GM21723 (cell line): ENCODE results near the gene C9.
"Not testable (repeated sequence)": the region's sequence is repeated elsewhere in the genome, so short reads cannot be mapped to it uniquely, and the experiment has no call there.

Experiments
- ATAC-seq: cut with Tn5 transposase; IDR thresholded peaks from one replicate; pipeline ENCODE4 v1.9.1; 2021; ENCODE audit warnings: mild to moderate bottlenecking, moderate library complexity; ENCODE audit not compliant: unreplicated experiment

C9 gene

DNA sequence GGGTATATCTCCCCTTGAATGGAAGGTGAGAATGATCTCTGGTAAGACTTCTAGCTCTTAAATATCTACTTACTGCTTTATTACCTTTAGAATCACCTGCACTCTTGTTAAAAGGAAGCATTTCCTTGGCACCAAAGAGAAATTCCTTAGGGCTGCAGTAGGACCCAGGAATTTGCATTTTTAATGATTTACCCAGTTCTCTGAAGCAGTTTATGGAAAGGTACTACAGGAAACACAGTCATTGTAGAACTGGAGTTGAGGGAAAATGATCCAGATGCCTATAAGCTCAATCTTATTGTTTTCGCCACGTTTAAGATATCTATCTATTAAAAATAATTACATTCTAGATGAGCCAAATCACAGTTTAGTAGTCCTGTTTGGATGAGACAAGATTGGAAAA, 9.5 kb upstream of the C9 start:
- no peak for ATAC-seq

- ATAC-seq = no peak
Observed at GRCh38 chr5:39371367-39371635, 7.0 kb upstream of the C9 start.

GRCh38 chr5:39370555-39371366, 6.5 kb upstream of the C9 start:
- ATAC-seq = no peak

GRCh38 chr5:39369123-39369815, 5.0 kb upstream of the C9 start:
- no peak for ATAC-seq

DNA sequence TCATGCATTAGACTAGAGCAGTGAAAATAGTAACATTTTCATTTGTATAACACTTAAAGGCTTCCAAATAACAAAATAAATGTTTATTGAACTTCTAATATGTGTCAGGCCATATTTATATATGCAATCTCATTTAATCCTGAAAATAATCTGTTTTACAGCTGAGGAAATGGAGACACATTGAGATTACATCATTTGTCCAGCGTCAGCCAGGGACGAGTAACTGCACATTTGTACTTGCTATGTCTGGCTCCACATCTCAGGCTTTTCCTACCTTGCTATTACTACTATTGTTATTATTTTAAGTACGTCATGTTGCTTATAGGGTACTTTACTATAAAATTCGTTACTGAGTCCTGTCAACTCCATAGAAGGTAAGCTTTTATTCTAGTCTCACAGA, 3.8 kb upstream of the C9 start:
- ATAC-seq = no peak

DNA sequence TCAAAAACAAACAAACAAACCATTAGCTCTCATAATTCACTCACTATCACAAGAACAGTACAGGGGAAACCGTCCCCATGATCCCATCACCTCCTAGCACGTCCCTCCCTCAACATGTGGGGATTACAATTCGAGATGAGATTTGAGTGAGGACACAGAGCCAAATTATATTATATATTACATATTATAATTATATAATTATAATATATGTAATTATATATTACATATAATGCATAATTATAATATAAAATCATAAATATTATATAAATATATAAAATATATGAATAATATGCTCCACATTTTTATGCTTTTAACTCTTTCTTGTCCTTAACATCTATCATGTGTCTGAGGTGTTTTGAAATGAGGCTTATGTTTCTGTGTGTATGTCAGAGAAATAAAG, 3.4 kb upstream of the C9 start:
- no peak for ATAC-seq

DNA sequence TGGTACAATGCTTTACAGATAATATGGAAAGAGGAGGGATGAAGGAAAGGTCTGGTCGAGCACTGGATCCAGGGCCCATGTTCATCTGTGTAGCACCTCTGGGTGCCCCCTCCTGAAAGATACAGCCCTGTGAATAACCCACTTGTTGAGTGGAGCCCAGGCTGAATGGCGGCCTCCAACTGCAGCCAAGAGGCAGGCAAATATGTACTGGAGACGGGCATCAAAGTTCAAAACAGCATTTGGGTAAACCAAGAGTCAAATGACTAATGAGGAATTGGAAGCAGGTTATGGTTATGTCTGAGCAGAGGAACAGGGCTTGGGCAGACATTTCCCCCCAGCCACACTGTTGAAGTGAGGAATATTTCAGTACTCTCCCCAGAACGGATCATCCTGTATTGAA, 1.1 kb downstream of the C9 start:
- no peak for ATAC-seq

- no peak for ATAC-seq
Observed at GRCh38 chr5:39362646-39363045, 1.6 kb downstream of the C9 start.

DNA sequence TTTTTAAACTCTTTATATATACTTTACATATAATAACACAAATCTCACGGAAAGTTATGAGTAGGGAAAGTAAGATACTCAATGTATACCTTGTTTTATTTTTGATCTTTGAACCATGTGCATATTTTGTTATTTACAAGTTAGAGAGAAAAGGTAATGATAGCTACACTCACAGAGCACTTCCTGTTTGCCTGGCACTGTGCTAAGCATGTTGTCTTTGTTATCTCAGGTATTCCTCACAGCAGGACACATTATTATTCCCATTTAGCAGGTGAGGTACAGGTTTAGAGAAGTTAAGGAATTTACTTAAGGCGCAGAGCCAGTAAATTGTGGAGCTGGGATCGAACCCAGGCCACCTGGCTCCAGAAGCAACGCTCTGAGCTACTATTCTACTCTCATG, 3.0 kb downstream of the C9 start:
- ATAC-seq = no peak

DNA sequence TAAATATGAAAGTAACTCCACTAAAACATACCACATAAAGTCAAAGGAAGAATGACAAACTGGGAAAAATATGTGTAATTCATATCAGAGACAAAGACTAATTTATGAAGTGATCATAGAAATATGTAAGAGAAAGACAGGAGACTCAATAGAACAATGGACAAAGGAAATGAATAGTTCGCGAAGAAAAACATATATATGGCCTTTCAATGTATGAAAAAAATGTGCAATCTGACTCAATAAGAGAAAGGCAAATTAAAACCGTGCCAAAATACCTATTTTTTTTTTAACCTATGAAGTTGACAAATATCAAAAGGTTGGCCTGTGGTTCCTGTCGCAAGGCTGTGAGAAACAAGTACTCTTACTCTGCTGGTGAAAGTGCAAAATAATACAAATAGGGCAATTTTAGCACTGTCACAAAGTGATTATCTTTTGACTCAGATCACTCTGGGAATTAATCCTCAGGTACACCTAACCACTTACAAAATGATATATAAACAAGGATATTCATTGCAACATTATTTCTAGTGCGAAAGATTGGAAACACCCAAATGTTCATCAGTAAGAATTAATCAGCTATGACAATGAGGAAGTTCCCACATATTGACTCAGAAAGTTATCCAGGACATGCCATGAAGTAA, 3.7 kb downstream of the C9 start:
- ATAC-seq = no peak

DNA sequence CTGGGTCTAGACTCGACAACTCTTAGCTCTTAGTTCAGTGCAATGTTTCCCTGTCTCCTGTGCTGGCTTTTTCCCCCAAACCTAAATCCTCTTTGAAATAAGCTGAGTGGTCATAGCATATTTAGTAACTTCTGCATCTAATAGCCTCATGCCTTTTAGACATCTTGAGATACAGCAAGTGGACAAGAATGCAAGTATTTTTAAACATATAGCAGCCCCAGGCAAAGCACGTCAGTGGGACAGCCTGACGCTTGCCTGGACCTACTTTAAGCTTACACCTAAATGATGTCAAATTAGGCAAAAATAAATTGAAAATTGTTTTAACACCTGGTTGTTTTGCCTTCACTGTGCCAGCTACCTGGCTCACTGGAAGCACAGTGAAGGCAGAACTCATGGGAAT, 8.0 kb downstream of the C9 start:
- no peak for ATAC-seq

DNA sequence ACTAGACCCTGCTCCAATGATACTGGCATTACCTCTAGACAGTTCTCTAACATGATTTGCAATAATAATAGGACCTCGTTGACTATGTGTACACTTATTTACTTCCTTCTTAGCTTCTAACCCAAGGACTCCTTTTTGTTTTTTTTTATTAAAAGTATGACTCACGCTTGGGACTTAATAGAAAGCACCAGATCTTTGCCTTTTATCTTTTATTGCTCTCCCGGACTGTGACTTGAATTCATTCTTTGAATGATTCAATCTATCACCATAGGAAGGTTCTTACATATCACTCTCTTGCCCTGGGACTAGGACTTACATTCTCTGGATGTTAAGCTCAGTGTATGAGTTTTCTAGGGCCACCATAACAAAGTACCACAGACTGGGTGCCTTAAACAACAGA, 9.0 kb downstream of the C9 start:
- no peak for ATAC-seq

GRCh38 chr5:39353717-39354399, 10.4 kb downstream of the C9 start:
- ATAC-seq = no peak

DNA sequence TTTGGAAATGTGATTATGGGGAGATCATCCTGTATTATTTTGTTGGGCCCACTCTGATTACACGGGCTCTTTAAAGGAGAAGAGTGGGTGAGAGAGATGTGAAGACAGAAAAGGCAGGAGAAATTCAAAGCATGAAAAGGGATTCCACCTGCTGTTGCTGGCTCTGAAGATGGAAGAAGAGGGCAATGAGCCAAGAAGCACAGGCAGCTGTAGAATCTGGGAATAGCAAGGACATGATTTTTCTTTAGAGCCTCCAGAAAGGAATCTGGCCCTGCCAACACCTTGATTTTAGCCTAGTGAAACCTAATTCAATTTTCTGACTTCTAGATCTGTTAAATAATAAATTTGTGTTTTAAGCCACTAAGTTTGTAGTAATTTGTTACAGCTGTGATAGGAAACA, 11.3 kb downstream of the C9 start:
- no peak for ATAC-seq

GRCh38 chr5:39352170-39352569, 12.1 kb downstream of the C9 start:
- no peak for ATAC-seq

GRCh38 chr5:39349484-39349883, 14.8 kb downstream of the C9 start:
- ATAC-seq = no peak

GRCh38 chr5:39342460-39342859, 21.8 kb downstream of the C9 start:
- no peak for ATAC-seq

DNA sequence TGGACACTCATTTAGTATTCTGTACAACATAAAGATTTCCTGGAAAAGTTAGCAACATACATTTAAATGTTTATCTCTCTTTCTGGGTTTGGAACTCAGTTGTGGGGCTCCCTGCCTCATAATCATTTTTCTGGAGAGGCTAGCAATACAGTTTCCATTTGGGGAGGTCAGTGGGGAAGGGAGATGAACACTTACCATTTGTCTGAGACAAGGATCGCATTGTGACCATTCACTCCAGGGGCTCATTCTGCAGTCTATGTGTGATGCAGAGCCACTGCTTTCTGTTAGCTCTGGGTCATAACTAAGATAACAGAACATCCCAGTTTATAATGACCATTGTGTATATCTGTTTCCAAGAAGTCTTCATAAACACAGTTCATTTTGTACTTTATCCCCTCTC, 22.4 kb downstream of the C9 start:
- ATAC-seq = no peak

- ATAC-seq = no peak
Observed at GRCh38 chr5:39340506-39340905, 23.8 kb downstream of the C9 start.

DNA sequence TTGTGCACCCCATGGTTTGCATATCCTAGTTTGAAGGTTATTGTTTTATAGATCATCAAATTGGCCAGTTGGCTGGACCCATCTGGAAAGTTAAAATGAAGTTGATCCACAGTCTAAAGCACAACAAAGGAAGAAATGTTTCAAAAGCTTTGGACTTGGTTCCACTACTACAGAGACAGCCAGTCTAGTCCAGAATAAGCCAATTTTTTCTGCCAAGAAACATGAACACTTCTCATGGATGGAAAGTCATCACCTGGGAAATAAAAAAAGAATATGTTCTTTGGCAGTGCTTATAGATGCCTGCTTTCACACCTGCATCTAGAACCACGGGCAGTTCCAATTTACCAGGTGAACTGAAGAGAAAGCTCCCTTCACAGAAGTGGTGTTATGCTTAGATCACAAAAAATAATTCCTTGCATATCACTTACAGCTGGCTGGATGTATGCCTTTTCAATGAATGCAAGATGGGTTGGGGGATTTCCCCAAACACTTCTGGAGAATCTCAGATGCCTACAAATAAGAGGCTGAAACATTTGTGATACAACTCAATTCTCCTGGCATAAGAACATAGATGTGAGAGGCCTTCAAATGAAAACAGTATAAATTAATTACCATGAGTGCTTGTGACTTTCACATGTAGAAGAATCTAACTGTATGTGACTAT, 26.9 kb downstream of the C9 start:
- no peak for ATAC-seq

DNA sequence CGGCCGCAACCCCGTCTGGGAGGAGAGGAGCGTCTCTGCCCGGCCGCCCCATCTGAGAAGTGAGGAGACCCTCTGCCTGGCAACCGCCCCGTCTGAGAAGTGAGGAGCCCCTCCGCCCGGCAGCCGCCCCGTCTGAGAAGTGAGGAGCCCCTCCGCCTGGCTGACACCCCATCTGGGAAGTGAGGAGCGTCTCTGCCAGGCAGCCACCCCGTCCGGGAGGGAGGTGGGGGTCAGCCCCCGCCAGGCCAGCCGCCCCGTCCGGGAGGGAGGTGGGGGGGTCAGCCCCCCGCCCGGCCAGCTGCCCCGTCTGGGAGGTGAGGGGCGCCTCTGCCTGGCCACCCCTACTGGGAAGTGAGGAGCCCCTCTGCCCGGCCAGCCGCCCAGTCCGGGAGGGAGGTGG, 30.0 kb downstream of the C9 start:
- not testable (repeated sequence) for ATAC-seq
